ENCODE data around the gene HRH1. TPM values are rescaled to one million over a fixed set of nuclear protein-coding genes. Genes with fewer than 3 reads are reported as not detected.

The HRH1 gene
- total RNA-seq, 1 experiment from 2014 or later, result 8.7 TPM

Other genes with a start within 250 kb of the HRH1 start
- under 0.01 TPM in 1 of 2 replicates, not detected in the other for gene SLC6A1, start 161.7 kb upstream of the HRH1 start, total RNA-seq (2014; rRNA removed)
- gene ATG7, start 117.9 kb downstream of the HRH1 start, total RNA-seq (2014; rRNA removed), result 48.1 and 50.5 TPM in 2 replicates